ENCODE results near the gene MACROD2.

DNA sequence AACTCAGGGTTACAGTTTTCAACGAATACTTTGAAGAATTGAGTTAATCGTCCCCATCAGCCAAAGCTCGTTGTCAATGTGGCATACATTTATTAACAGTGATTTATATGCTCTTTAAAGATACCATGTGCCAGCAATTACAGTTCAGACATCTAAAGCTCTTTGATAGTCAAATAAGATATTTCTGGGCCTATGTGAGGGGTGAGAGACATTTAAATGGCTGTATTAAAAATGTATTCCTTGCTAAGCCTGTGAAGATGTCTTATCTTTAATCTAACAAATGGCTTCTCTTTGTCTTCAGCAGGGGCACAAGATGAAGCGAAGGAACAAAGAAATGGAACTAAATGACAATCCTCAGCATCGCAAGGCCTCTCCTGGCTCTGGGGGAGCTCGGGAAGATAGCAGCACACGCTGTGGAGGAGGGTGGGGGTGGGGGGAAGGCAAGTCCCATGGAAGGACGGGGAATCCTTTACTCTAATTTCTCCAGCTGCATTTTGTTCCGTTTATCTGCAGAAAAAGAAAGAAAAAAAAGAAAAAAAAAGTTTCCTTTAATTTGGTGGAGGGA is 2054.3 kb downstream of the MACROD2 start:
- TF ChIP-seq, protein P1, sequence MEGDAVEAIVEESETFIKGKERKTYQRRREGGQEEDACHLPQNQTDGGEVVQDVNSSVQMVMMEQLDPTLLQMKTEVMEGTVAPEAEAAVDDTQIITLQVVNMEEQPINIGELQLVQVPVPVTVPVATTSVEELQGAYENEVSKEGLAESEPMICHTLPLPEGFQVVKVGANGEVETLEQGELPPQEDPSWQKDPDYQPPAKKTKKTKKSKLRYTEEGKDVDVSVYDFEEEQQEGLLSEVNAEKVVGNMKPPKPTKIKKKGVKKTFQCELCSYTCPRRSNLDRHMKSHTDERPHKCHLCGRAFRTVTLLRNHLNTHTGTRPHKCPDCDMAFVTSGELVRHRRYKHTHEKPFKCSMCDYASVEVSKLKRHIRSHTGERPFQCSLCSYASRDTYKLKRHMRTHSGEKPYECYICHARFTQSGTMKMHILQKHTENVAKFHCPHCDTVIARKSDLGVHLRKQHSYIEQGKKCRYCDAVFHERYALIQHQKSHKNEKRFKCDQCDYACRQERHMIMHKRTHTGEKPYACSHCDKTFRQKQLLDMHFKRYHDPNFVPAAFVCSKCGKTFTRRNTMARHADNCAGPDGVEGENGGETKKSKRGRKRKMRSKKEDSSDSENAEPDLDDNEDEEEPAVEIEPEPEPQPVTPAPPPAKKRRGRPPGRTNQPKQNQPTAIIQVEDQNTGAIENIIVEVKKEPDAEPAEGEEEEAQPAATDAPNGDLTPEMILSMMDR (IDR thresholded peaks at IDR 0.05; ENCODE audit: insufficient read depth, low read depth, low read length), result no peak
- TF ChIP-seq EZH2 (IDR thresholded peaks at IDR 0.05; ENCODE audit: insufficient read depth, low read length), result no peak
